Measurements from ENCODE around the gene GNAI3.

Gene GNAI3

DNA sequence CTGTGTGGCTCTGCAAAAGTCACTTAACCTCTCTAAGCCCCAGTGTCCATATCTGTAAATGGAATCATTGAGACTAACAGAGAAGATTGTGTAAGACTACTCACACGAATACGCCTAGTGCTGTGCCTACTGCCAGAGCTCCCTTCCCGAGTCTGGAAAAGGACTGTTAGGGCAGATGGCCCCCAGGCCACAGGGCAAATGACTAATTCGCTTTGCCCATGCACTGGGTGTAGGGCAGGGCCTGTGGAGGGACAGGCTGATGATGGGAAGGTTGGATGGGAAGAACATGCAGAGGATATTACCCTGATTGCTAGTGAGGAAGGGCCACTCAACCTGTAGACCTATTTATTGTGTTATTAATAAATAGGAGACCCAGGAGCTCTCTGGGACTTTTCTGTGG, 12.9 kb upstream of the GNAI3 start:
- Histone ChIP-seq H3K36me3 (ENCODE audit: control insufficient read depth, insufficient read depth, low read length) (no peaks in the 10 kb centered on the region), H3K9me3 (ENCODE audit: control insufficient read depth, insufficient read depth, low read length) (no peaks in the 10 kb centered on the region), H3K27me3 (ENCODE audit: control insufficient read depth, insufficient read depth, low read length) (no peaks in the 10 kb centered on the region), H3K4me1 (ENCODE audit: control insufficient read depth, insufficient read depth, low read length) (no peaks in the 10 kb centered on the region), H3K27ac (ENCODE audit: low read length) (no peak overlapping the region), H3K4me3 (ENCODE audit: low read length) (no peak overlapping the region)
- no CpG with 5 or more reads among the region's 4 CpGs for WGBS (ENCODE audit: insufficient coverage, insufficient read length)
- DNase-seq (ENCODE audit: low read depth, low spot score) = no peak

DNA sequence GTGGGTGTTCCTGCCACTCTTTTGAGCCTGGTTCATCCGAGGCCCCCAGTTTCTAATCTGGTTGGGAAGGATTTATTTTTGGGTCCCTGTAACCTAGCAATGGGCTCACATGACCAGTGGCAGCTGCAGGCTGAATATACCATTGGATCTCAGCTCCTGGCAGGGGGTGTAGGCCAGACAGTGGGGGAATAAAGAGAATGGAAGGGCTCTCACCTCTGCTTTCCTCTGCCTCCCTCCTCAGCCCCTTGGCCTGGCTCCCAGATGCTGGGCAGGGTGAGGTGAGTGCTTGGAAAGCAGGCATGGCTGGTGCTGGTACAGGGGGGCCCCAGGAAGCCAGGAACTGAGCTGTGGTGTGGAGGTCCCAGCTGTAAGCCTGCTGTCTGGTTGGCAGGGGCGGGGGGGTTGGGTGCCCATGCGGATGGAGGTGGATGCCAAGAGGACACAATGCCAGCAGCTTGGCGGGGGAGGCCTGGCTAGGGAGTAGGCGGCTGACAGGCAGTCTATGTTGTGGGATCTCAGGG, 12.4 kb upstream of the GNAI3 start:
- DNase-seq (ENCODE audit: low read depth, low spot score) = no peak
- Histone ChIP-seq H3K36me3 (ENCODE audit: control insufficient read depth, insufficient read depth, low read length) (no peaks in the 10 kb centered on the region), H3K27me3 (ENCODE audit: control insufficient read depth, insufficient read depth, low read length) (no peaks in the 10 kb centered on the region), H3K9me3 (ENCODE audit: control insufficient read depth, insufficient read depth, low read length) (no peaks in the 10 kb centered on the region), H3K4me1 (ENCODE audit: control insufficient read depth, insufficient read depth, low read length) (no peaks in the 10 kb centered on the region), H3K27ac (ENCODE audit: low read length) (no peak overlapping the region), H3K4me3 (ENCODE audit: low read length) (no peak overlapping the region)
- no CpG with 5 or more reads among the region's 5 CpGs for WGBS (ENCODE audit: insufficient coverage, insufficient read length)

DNA sequence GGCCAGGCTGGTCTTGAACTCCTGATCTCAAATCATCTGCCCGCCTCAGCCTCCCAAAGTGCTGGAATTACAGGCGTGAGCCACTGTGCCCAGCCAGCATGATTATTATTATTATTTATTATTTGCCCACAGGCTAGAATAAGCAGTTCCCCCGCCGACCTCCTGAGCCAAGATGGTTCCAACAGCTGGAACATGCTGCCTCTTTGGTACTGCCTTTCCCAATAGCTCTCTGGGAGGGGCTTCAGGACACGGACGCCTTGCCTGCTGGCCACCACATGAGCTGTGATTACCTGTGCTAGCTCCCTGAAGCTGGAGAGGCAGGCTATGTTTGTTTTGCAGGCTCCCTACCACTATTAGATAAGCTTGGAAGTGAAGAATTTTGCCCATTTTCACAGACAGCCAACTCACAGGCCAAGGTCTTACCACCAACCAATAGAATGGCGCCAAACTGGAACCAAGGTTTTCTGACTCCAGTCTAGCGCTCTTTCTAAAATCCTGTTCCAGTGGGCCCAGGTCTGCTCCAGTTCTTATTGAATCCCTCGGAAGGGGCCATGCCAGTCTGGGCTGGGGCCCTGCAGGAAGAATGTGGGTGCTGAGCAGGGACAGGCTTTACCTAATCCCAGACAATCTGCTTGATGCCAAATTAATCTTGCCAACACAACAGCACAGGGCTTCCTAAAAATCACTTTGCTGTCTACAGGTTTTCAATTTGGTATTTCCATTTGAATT, 10.8 kb upstream of the GNAI3 start:
- H3K4me1 ChIP-seq (ENCODE audit: control insufficient read depth, insufficient read depth, low read length) = no peaks in the 10 kb centered on the region
- no peaks in the 10 kb centered on the region for H3K36me3 ChIP-seq (ENCODE audit: control insufficient read depth, insufficient read depth, low read length)
- H3K9me3 ChIP-seq (ENCODE audit: control insufficient read depth, insufficient read depth, low read length) = no peaks in the 10 kb centered on the region
- no peak for DNase-seq (ENCODE audit: low read depth, low spot score)
- no peak overlapping the region for H3K27ac ChIP-seq (ENCODE audit: low read length)
- no peaks in the 10 kb centered on the region for H3K27me3 ChIP-seq (ENCODE audit: control insufficient read depth, insufficient read depth, low read length)
- WGBS (ENCODE audit: insufficient coverage, insufficient read length) = no CpG with 5 or more reads among the region's 9 CpGs
- no peak overlapping the region for H3K4me3 ChIP-seq (ENCODE audit: low read length)

DNA sequence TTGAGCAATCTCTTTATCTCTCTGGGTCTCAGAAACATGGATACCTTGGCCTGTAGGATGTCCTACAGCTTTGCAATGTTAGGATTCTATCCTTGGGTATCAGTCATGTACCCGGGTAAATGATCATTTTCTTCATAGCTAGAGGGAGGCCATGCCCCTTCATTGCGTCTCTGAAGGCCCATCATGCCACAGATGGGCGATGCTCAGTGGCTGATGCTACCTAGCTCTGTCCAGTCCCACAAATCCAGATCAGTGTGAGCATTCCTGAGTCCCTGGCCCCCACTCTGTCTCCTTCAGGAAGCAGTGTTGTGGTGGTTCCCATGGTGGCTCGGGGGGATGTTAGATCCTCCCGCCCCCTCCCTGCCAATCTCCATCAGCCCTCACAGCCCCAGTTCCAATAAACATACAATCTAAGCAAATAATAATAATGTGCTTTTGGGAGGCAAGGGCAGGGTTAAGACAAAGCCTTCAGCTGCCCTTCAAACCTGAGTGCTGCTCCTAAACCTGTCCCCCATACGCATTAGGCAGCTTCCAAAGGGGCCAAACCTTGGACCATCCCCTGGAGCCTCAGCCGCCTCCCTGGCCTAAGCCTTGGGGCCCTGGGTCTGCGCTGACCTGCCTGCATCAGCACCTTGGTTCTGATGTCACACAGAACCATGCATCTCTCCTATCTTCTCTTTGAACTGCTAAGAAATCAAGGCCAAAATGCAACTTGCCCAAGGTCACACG, 9.4 kb upstream of the GNAI3 start:
- no peak overlapping the region for H3K27ac ChIP-seq (ENCODE audit: low read length)

DNA sequence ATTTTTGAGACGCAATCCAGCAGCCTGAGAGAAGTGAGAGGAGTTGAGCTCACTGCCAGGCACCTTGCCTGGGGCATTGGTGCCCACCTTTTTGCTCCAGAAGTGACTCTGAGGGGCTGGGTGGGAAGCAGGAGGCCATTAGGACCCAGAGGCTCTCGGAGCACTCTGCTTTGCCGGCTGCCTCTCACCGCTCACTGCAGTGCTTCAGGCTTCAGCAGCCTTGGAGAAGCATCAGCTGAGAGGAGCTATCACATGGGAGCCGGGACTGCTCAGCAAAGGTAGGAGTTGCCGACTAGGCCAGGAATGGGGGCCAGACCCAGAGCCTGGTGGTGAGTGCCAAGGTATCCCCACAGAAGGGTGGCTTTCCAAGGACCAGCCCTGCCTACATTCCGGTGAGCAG, 8.7 kb upstream of the GNAI3 start, which contains the start of gene GPR61:
Gene GPR61, plus strand, starts transcription at position 197 of the 400 bp plus-strand sequence. CDS start 3,151 bp downstream, outside the sequence.
- Histone ChIP-seq H3K27ac (ENCODE audit: low read length) (no peak within 1 kb of the TSS), H3K27me3 (ENCODE audit: control insufficient read depth, insufficient read depth, low read length) (no peaks in the 10 kb centered on the region), H3K9me3 (ENCODE audit: control insufficient read depth, insufficient read depth, low read length) (no peaks in the 10 kb centered on the region), H3K4me3 (ENCODE audit: low read length) (no peak within 1 kb of the TSS), H3K36me3 (ENCODE audit: control insufficient read depth, insufficient read depth, low read length) (no peaks in the 10 kb centered on the region), H3K4me1 (ENCODE audit: control insufficient read depth, insufficient read depth, low read length) (no peaks in the 10 kb centered on the region)
- no peak for DNase-seq (ENCODE audit: low read depth, low spot score)
- no CpG with 5 or more reads among the region's 7 CpGs for WGBS (ENCODE audit: insufficient coverage, insufficient read length)

More for the DNA sequence above, 9.4 kb upstream of the GNAI3 start:
- WGBS (ENCODE audit: insufficient coverage, insufficient read length) = no CpG with 5 or more reads among the region's 9 CpGs
- no peaks in the 10 kb centered on the region for H3K4me1 ChIP-seq (ENCODE audit: control insufficient read depth, insufficient read depth, low read length)
- no peaks in the 10 kb centered on the region for H3K27me3 ChIP-seq (ENCODE audit: control insufficient read depth, insufficient read depth, low read length)
- no peaks in the 10 kb centered on the region for H3K36me3 ChIP-seq (ENCODE audit: control insufficient read depth, insufficient read depth, low read length)
- no peaks in the 10 kb centered on the region for H3K9me3 ChIP-seq (ENCODE audit: control insufficient read depth, insufficient read depth, low read length)
- H3K4me3 ChIP-seq (ENCODE audit: low read length) = no peak overlapping the region
- no peak for DNase-seq (ENCODE audit: low read depth, low spot score)

DNA sequence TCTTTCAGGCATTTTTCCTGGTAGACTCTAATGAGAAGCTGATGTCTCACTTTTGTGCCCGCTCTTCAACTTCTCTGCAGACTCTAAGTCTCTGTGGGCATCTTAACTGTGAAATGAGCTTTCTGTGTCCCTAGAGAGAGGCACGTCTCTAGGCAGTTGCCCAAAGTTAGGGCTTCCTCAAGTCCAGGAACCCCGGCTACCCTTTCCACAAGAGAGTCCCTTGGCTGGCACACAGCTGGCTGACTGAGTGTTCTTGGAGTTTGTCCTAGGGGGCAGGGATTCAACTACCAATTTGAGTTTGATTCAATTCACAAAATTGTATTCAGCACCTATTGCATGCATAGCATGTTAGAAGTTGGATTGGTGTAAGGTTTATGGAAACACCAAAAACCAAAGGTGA, 7.3 kb upstream of the GNAI3 start:
- WGBS (ENCODE audit: insufficient coverage, insufficient read length) = no CpG with 5 or more reads among the region's 3 CpGs
- DNase-seq (ENCODE audit: low read depth, low spot score) = no peak
- no peaks in the 10 kb centered on the region for H3K36me3 ChIP-seq (ENCODE audit: control insufficient read depth, insufficient read depth, low read length)
- H3K27ac ChIP-seq (ENCODE audit: low read length) = no peak overlapping the region
- no peaks in the 10 kb centered on the region for H3K9me3 ChIP-seq (ENCODE audit: control insufficient read depth, insufficient read depth, low read length)
- H3K27me3 ChIP-seq (ENCODE audit: control insufficient read depth, insufficient read depth, low read length) = no peaks in the 10 kb centered on the region
- H3K4me1 ChIP-seq (ENCODE audit: control insufficient read depth, insufficient read depth, low read length) = no peaks in the 10 kb centered on the region
- no peak overlapping the region for H3K4me3 ChIP-seq (ENCODE audit: low read length)

DNA sequence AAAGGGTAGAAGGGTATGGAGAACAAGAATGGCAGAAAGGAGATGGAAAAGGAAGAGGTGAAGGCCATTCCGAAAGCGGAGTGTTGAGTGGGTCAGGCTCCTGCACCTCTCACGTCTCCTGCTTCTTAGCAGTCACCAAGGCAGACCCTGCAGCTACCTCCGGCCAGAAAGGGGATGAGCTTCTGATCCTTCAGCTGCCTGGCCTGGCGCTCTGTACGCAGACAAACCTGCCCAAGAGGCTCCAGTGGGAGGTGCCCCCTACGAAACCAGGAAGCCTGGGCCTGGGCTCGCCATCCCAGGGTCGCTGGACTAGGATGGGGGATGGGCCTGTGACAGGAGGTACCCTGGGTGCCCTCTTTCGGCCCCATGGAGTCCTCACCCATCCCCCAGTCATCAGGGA, 5.8 kb upstream of the GNAI3 start:
- no peak for DNase-seq (ENCODE audit: low read depth, low spot score)
- Histone ChIP-seq H3K9me3 (ENCODE audit: control insufficient read depth, insufficient read depth, low read length) (no peaks in the 10 kb centered on the region), H3K36me3 (ENCODE audit: control insufficient read depth, insufficient read depth, low read length) (no peaks in the 10 kb centered on the region), H3K4me3 (ENCODE audit: low read length) (no peak overlapping the region), H3K4me1 (ENCODE audit: control insufficient read depth, insufficient read depth, low read length) (no peaks in the 10 kb centered on the region), H3K27me3 (ENCODE audit: control insufficient read depth, insufficient read depth, low read length) (no peaks in the 10 kb centered on the region), H3K27ac (ENCODE audit: low read length) (no peak overlapping the region)
- WGBS (ENCODE audit: insufficient coverage, insufficient read length) = no CpG with 5 or more reads among the region's 10 CpGs

DNA sequence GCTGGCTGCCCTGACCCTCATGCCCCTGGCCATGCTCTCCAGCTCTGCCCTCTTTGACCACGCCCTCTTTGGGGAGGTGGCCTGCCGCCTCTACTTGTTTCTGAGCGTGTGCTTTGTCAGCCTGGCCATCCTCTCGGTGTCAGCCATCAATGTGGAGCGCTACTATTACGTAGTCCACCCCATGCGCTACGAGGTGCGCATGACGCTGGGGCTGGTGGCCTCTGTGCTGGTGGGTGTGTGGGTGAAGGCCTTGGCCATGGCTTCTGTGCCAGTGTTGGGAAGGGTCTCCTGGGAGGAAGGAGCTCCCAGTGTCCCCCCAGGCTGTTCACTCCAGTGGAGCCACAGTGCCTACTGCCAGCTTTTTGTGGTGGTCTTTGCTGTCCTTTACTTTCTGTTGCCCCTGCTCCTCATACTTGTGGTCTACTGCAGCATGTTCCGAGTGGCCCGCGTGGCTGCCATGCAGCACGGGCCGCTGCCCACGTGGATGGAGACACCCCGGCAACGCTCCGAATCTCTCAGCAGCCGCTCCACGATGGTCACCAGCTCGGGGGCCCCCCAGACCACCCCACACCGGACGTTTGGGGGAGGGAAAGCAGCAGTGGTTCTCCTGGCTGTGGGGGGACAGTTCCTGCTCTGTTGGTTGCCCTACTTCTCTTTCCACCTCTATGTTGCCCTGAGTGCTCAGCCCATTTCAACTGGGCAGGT, 5.0 kb upstream of the GNAI3 start:
- Histone ChIP-seq H3K4me1 (ENCODE audit: control insufficient read depth, insufficient read depth, low read length) (no peaks in the 10 kb centered on the region), H3K36me3 (ENCODE audit: control insufficient read depth, insufficient read depth, low read length) (no peaks in the 10 kb centered on the region), H3K27me3 (ENCODE audit: control insufficient read depth, insufficient read depth, low read length) (no peaks in the 10 kb centered on the region), H3K27ac (ENCODE audit: low read length) (no peak overlapping the region), H3K9me3 (ENCODE audit: control insufficient read depth, insufficient read depth, low read length) (no peaks in the 10 kb centered on the region), H3K4me3 (ENCODE audit: low read length) (no peak overlapping the region)
- DNase-seq (ENCODE audit: low read depth, low spot score) = no peak
- no CpG with 5 or more reads among the region's 24 CpGs for WGBS (ENCODE audit: insufficient coverage, insufficient read length)

DNA sequence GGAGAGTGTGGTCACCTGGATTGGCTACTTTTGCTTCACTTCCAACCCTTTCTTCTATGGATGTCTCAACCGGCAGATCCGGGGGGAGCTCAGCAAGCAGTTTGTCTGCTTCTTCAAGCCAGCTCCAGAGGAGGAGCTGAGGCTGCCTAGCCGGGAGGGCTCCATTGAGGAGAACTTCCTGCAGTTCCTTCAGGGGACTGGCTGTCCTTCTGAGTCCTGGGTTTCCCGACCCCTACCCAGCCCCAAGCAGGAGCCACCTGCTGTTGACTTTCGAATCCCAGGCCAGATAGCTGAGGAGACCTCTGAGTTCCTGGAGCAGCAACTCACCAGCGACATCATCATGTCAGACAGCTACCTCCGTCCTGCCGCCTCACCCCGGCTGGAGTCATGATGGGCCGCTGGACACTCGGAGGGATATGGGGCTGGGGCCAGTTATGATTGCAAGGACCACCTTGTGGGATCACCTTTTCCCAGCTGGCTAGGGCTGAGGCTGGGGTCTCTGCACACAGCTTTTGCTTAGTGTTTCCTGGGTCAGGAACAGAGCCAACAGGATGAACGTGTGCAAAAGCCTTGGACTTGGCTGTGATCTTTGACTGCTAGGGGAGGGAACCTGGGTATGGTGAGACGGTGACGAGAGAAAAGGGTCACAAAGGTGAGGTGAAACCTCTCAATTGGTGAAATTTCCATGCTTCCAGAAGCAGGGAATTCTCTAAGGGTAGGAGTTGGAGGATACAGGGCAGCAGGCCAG, 4.3 kb upstream of the GNAI3 start:
- Histone ChIP-seq H3K36me3 (ENCODE audit: control insufficient read depth, insufficient read depth, low read length) (no peaks in the 10 kb centered on the region), H3K27ac (ENCODE audit: low read length) (no peak overlapping the region), H3K4me1 (ENCODE audit: control insufficient read depth, insufficient read depth, low read length) (no peaks in the 10 kb centered on the region), H3K27me3 (ENCODE audit: control insufficient read depth, insufficient read depth, low read length) (no peaks in the 10 kb centered on the region), H3K9me3 (ENCODE audit: control insufficient read depth, insufficient read depth, low read length) (no peaks in the 10 kb centered on the region), H3K4me3 (ENCODE audit: low read length) (no peak overlapping the region)
- WGBS (ENCODE audit: insufficient coverage, insufficient read length) = no CpG with 5 or more reads among the region's 14 CpGs
- no peak for DNase-seq (ENCODE audit: low read depth, low spot score)
